ENCODE measurements around the gene STRC. TPM values are rescaled to one million over a fixed set of nuclear protein-coding genes. Genes with fewer than 3 reads are reported as not detected.
"Not testable (repeated sequence)": the region's sequence is repeated elsewhere in the genome, so short reads cannot be mapped to it uniquely, and the experiment has no call there.

Gene STRC
- total RNA-seq: not detected
- long read RNA-seq: 0 reads

DNA sequence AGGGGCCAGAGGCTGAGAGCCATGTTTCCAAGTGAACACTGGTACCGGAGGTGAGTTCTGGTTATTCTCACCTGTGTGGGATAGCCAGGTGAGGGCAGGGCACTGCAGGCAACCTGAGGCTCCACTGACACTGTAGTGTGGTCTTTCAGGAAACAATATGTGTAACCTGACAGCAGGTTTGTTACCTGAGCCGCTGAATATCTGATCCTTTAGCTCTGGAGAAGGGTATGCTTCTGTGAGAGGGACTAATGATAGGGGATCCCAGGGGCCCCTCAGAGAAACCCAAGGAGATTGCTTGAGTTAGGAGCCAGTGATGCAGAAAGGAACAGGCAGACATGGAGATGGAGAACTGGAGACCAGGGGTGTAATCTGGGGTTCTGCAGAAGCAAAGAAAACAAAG is at the start of gene STRC:
Gene STRC (minus strand): TSS at position 101 of the 400 bp plus-strand sequence. CDS start 78 bp downstream, at position 23.
- intact Hi-C loops (cut with DNase I); ATAC-seq; DNase-seq (ENCODE audit: missing footprints): not testable (repeated sequence)

- DNase-seq (ENCODE audit: missing footprints); intact Hi-C loops (cut with DNase I); ATAC-seq: not testable (repeated sequence)
These were observed 47.6 kb upstream of the STRC start for GRCh38 chr15:43666177-43666576.

DNA sequence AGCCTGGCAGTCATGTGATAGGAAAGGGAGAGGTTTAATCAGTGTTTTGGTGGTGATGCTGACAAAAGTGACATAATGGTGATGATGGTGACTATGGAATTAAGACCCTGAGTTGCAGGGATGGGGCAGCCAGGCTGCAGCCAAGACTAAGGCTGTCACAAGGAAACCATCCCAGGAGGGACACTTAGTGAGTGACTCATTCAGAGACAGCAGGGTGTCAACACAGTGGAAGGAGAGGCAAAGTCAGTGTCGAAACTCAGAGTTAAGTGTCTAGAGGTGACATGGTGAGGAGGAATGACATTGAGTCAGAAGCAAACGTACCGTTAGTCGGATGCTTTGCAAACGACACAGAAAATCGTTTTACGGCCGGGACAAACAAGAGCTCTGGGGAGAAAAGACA is 44.7 kb upstream of the STRC start:
- ATAC-seq; intact Hi-C loops (cut with DNase I); DNase-seq (ENCODE audit: missing footprints): not testable (repeated sequence)

- DNase-seq (ENCODE audit: missing footprints); ATAC-seq; intact Hi-C loops (cut with DNase I): not testable (repeated sequence)
These were observed 43.7 kb upstream of the STRC start for GRCh38 chr15:43662293-43662692.

DNA sequence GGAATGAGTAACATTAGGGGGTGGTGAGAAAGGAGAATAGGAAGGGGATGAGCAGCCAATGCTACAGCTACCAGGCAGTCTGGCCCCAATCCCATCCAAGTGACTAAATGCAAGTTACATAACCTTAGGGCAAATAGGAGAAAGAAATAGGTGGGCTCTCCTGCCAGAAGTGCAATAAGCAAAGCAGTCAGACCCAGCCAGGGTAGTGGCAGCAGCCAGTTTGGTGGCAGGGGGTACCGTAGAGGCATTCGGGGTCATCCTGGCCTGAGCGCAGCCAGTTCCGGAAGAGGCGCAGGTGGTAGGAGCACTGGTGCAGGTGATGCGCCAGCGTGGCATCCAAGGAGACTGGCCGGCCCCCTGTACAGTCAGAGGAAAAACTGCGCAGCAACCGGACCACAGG is 41.1 kb upstream of the STRC start:
- DNase-seq (ENCODE audit: missing footprints); ATAC-seq; intact Hi-C loops (cut with DNase I): not testable (repeated sequence)

- intact Hi-C loops (cut with DNase I); DNase-seq (ENCODE audit: missing footprints); ATAC-seq: not testable (repeated sequence)
These were observed 30.9 kb upstream of the STRC start for GRCh38 chr15:43649430-43649926.

DNA sequence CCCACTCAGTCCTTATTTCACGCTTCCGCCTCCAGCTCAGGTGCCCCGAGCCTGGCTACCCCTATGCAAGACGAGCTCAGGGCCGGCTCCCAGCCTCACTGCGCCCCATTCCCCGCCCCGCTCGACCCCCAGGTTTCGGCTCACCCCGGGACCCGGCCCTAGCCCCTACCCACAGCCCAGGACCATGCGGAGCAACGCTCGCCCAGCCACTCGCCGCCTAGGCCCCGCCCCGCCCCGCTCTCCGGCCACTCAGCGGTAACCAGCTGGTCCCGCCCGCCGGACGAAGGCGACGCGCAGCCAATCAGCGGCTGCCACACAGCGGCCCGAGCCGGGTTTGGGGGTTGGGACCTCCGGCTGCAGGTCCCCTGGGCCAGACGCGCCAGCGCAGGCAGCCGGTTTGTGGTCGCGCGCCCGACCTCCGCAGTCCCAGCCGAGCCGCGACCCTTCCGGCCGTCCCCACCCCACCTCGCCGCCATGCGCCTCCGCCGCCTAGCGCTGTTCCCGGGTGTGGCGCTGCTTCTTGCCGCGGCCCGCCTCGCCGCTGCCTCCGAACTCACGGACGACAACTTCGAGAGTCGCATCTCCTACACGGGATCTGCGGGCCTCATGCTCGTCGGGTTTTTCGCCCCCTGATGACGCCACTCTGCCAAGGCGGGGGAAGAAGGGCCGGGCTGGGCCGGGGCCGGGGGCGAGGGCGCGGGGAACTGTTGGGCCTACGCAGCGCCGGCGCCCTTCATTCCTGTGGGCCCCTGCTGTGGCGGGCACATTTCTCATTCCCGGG is 30.2 kb upstream of the STRC start, which contains the start of gene CATSPER2:
Gene CATSPER2 (minus strand): TSS at position 196 of the 781 bp plus-strand sequence. CDS start 783 bp downstream, outside the sequence.
- no peak for DNase-seq (ENCODE audit: missing footprints)
- intact Hi-C loops (cut with DNase I): no loop called here
- no peak for ATAC-seq

DNA sequence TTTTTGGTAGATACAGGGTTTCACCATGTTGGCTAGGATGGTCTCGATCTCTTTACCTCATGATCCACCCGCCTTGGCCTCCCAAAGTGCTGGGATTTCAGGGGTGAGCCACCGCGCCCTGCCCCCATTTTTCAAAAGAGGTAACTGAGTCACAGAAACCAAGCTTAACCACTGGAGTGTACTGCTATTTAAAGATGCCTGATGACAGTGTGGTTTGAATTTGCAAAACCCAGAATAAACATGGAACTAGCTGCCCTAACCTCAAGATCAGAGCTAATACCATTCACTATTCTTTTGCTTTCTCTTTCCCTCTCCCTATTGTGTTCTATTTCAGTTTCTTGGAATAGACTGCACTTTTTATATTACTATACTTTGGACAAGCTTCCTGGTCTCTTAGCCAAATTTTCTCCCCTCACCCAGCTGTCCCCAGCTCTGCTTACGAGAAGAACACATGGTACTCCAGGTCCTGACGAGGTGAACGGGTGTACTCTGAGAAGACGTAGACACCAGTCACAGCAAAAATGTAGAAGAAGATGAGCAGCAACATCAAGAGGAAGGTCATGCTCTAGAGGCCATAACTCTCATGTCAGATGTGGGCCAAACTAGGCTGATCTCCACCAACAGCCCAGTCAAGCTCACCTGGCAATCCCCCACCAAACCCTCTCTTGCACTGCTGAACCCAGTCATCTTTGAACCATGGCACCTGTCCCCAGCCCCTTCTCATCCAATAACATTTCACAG is 20.0 kb upstream of the STRC start:
- intact Hi-C loops (cut with DNase I); ATAC-seq: not testable (repeated sequence)

DNA sequence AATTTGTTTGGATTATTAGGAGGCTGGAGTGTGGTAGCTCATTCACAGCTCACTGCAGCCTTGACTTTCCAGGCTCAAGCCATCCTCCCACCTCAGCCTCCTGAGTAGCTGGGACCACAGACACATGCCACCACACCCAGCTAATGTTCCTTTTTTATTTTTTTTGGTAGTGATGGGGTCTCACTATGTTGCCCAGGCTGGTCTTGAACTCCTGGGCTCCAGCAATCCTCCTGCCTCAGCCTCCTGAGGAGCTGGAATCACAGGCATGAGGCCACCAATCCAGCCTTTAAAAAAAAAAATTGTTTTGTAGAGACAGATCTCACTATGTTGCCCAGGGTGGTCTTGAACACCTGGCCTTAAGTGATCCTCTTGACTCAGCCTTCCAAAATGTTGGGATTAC is 8.3 kb upstream of the STRC start:
- intact Hi-C loops (cut with DNase I); DNase-seq (ENCODE audit: missing footprints): not testable (repeated sequence)

More for the DNA sequence above, 20.0 kb upstream of the STRC start:
- DNase-seq (ENCODE audit: missing footprints): not testable (repeated sequence)

GRCh38 chr15:43625106-43625505 is 6.5 kb upstream of the STRC start:
- intact Hi-C loops (cut with DNase I): no loop called here
- DNase-seq (ENCODE audit: missing footprints) (no peak), ATAC-seq (no peak)

More for the DNA sequence above, 8.3 kb upstream of the STRC start:
- not testable (repeated sequence) for ATAC-seq

GRCh38 chr15:43622068-43622799 is 3.6 kb upstream of the STRC start:
- not testable (repeated sequence) for ATAC-seq; DNase-seq (ENCODE audit: missing footprints)

DNA sequence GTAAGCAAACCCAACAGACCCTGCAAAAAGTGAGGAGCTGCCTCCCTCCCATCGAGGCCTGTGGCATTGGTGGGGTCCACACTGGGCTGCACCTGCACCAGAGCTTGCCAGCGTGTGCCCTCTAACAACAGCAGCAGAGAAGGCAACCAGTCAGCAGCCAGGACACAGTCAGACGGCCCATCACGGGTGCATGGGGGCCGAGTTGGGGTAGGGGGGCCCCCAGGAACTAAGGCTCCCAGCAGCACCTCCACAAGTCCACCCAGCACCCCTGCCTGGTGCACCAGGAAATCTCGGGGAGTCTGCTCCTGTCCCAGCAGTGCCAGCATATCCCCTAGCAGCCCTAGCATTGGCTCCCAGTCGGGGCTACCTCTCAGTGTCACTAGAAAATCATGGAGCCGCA is 850 bp downstream of the STRC start:
- intact Hi-C loops (cut with DNase I); ATAC-seq; DNase-seq (ENCODE audit: missing footprints): not testable (repeated sequence)

More at GRCh38 chr15:43622068-43622799, 3.6 kb upstream of the STRC start:
- intact Hi-C loops (cut with DNase I): not testable (repeated sequence)

GRCh38 chr15:43602233-43602632 is 16.4 kb downstream of the STRC start:
- intact Hi-C loops (cut with DNase I); DNase-seq (ENCODE audit: missing footprints); ATAC-seq: not testable (repeated sequence)

GRCh38 chr15:43600200-43600599 is 18.4 kb downstream of the STRC start:
- intact Hi-C loops (cut with DNase I); ATAC-seq; DNase-seq (ENCODE audit: missing footprints): not testable (repeated sequence)

DNA sequence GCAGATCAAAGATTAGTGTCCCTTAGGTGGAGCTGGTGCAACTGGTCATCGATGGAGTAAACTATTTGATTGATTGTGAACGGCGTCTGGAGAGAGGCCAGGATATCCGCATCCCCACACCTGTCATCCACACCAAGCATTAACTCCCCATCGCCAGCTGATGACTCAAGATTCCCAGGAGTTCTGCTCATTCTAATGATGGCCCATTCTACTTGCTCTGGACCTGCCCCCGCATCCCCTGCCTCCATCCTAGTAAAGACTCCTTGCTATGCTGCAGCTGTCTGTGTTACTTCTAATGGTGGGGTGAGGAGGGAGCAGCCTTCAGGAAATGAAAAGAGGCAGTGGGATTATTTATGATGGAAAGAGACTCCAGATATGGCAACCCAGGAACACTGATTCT is 19.5 kb downstream of the STRC start:
- ATAC-seq; intact Hi-C loops (cut with DNase I); DNase-seq (ENCODE audit: missing footprints): not testable (repeated sequence)

DNA sequence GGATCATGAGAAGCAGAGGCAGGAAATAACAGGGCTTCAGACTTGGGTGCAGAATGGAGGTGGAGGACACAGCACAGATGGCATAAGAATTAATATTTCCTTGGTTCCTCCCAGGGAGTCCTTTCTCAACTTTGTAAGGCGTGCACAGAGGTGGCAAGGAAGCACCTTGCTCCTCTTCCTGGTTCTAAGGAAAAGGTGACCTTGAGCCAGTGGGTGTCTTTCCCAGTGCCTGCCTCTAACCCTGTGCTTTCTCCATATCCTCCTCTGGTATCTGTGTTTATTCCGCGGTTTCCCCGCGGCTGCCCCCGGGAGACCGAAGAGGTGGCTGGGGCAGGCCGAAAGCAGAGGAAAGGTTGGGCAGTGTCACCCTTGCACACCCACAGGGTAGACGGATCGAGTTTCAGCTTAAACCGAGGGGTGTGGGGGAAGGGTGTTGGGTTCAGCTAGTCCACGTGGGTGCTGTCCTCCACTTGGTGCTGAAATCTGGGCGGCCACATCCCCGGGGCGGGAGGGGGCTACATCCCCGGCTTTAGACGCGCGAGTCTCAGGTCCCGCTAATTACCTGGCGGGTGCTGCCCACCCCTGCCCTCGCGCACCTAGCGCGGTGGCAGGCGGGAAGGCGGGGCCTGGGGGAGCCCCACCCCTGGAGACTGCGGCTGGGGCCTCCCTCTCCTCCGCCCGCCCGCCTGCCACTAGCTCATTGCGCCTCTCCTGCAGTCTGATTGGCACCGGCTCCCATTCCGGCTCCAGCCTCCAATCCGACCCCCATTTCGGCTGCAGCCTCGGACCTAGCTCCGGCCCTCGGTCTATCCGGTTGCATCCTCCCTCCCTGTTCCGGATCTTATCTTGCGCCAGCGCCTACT is 25.0 kb downstream of the STRC start, which contains the start of gene CKMT1B:
Gene CKMT1B (plus strand): TSS at position 700 of the 863 bp plus-strand sequence. CDS start 192 bp downstream, outside the sequence.
- DNase-seq (ENCODE audit: missing footprints); ATAC-seq; intact Hi-C loops (cut with DNase I): not testable (repeated sequence)

DNA sequence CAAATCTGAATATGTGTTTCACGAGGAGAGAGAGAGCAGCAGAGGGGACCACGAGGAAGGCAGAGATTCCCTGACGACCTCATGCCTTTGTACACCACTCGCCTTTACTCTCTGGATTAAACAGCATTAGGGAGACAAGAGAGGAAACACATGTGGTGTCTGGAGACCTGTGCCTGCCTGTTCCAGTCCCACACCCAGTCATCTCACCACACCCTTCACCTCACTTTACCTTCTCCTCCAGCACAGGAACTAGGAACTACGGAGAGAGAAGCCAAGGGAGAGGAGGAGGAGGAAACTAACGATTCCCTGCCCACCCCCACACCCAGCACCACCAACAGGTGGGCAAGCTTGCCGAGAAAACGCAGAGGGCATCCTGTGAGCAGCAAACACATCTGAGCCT is 25.8 kb downstream of the STRC start:
- not testable (repeated sequence) for ATAC-seq

More for the DNA sequence above, 25.8 kb downstream of the STRC start:
- DNase-seq (ENCODE audit: missing footprints); intact Hi-C loops (cut with DNase I): not testable (repeated sequence)
